ENCODE results near the gene EPB41L5. TPM values are rescaled to one million over a fixed set of nuclear protein-coding genes. Genes with fewer than 3 reads are reported as not detected.

Gene EPB41L5
- total and polyA plus RNA-seq, 2 donors (not counting 3 experiments of a cell fraction or from before 2014, with no cell fraction given), result 8.4 to 13.6 TPM

DNA sequence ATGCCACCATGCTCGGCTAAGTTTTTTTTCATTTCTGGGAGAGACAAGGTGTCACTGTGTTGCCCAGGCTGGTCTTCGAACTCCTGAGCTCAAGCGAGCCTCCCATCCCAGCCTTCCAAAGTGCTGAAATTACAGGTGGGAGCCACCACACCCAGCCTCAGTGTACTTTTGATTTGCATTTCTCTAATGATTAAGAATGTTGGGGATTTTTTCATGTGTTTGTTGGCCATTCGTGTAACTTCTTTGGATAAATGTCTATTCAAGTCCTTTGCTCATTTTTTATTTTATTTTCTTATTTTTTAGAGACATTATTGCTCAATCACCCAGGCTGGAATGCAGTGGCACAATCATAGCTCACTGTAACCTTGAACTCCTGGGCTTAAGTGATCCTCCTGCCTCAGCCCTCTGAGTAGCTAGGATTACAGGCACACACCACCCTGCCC lies 137.2 kb downstream of the EPB41L5 start:
- Histone ChIP-seq H3K36me3 (ENCODE audit: control insufficient read depth in 2 of 2, extremely low read depth in 1 of 2, insufficient read depth in 2 of 2, low read length in 2 of 2) (peaks cover 0 to 3% of the 10 kb centered on the region in 2 experiments), H3K4me2 (ENCODE audit: insufficient read depth, low read length) (no peak overlapping the region), H3K27ac (ENCODE audit: insufficient read depth, low read depth, low read length) (no peak overlapping the region), H3K9me1 (replicated peaks; ENCODE audit: control insufficient read depth, extremely low read depth, insufficient read depth, low read length) (no peaks in the 10 kb centered on the region), H2AFZ (ENCODE audit: low read depth, low read length) (no peak overlapping the region), H3K27me3 (ENCODE audit: control insufficient read depth in 2 of 2, insufficient read depth in 2 of 2, low read length in 2 of 2) (no peaks in the 10 kb centered on the region), H3K4me1 (ENCODE audit: control insufficient read depth, extremely low read depth, insufficient read depth, low read length) (no peaks in the 10 kb centered on the region), H3K9me3 (replicated peaks; ENCODE audit: control insufficient read depth, insufficient read depth, low read length) (no peaks in the 10 kb centered on the region), H4K20me1 (replicated peaks; ENCODE audit: control insufficient read depth, extremely low read depth, insufficient read depth, low read length) (no peaks in the 10 kb centered on the region), H3K4me3 (replicated peaks in 1 of 3; ENCODE audit: insufficient read depth in 1 of 3, low read depth in 1 of 3, low read length in 3 of 3) (no peak overlapping the region), H3K79me2 (ENCODE audit: control insufficient read depth, insufficient read depth, low read length) (no peaks in the 10 kb centered on the region), H3K9ac (replicated peaks; ENCODE audit: extremely low read depth, insufficient read depth, low read length) (no peak overlapping the region)
- ChIA-PET POLR2A (no interaction called here), CTCF (no interaction called here)
- no TSS peak for BruUV-seq (replicated peaks)
- no peak for TF ChIP-seq MYC (IDR thresholded peaks at IDR 0.05; ENCODE audit: low read depth, low read length)
- TF ChIP-seq, protein P1, sequence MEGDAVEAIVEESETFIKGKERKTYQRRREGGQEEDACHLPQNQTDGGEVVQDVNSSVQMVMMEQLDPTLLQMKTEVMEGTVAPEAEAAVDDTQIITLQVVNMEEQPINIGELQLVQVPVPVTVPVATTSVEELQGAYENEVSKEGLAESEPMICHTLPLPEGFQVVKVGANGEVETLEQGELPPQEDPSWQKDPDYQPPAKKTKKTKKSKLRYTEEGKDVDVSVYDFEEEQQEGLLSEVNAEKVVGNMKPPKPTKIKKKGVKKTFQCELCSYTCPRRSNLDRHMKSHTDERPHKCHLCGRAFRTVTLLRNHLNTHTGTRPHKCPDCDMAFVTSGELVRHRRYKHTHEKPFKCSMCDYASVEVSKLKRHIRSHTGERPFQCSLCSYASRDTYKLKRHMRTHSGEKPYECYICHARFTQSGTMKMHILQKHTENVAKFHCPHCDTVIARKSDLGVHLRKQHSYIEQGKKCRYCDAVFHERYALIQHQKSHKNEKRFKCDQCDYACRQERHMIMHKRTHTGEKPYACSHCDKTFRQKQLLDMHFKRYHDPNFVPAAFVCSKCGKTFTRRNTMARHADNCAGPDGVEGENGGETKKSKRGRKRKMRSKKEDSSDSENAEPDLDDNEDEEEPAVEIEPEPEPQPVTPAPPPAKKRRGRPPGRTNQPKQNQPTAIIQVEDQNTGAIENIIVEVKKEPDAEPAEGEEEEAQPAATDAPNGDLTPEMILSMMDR (IDR thresholded peaks at IDR 0.05; ENCODE audit: extremely low read depth in 1 of 2, insufficient read depth in 1 of 2, low read depth in 1 of 2, low read length in 2 of 2), result no peak
- TF ChIP-seq, protein P2, sequence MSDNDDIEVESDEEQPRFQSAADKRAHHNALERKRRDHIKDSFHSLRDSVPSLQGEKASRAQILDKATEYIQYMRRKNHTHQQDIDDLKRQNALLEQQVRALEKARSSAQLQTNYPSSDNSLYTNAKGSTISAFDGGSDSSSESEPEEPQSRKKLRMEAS (IDR thresholded peaks at IDR 0.05; ENCODE audit: insufficient read depth, insufficient read length), result no peak
- no peak for TF ChIP-seq FOS (IDR thresholded peaks at IDR 0.05; ENCODE audit: borderline replicate concordance, insufficient read depth, low read length)
- TF ChIP-seq POLR2AphosphoS5 (IDR thresholded peaks at IDR 0.05; ENCODE audit: insufficient read depth, low read depth, low read length), result no peak
- FAIRE-seq (no peak), DNase-seq (ENCODE audit: low read depth, low spot score) (no peak)
- intact Hi-C loops (cut with micrococcal nuclease) (no loop called here), dilution Hi-C loops (cut with MboI; ENCODE audit: extremely low pct_ligation_motif_present, low sequenced_read_pairs) (no loop called here)

DNA sequence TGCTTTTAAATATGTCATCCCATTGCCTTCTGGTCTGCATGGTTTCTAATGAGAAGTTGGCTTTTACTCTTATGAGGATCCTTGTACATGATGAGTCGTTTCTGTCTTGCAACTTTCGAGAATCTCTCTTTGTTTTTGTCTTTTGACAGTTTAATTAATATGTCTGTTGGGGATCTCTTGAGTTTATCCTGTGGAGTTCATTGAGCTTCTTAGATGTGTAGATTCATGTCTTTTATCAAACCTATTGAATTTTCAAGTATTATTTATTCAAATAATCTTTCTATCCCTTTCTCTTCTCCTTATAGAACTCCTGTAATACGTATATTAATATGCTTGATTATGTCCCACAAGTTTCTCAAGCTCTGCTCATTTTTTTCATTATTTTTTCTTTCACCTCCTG lies 142.4 kb downstream of the EPB41L5 start:
- ChIA-PET POLR2A (no interaction called here), CTCF (no interaction called here)
- H4K20me1 ChIP-seq (replicated peaks; ENCODE audit: control insufficient read depth, extremely low read depth, insufficient read depth, low read length), result no peaks in the 10 kb centered on the region
- H3K27me3 ChIP-seq (ENCODE audit: control insufficient read depth in 2 of 2, insufficient read depth in 2 of 2, low read length in 2 of 2), result no peaks in the 10 kb centered on the region
- no peak overlapping the region for H3K4me3 ChIP-seq (replicated peaks in 1 of 3; ENCODE audit: insufficient read depth in 1 of 3, low read depth in 1 of 3, low read length in 3 of 3)
- no peak overlapping the region for H3K4me2 ChIP-seq (ENCODE audit: insufficient read depth, low read length)
- no peaks in the 10 kb centered on the region for H3K9me1 ChIP-seq (replicated peaks; ENCODE audit: control insufficient read depth, extremely low read depth, insufficient read depth, low read length)
- no peaks in the 10 kb centered on the region for H3K4me1 ChIP-seq (ENCODE audit: control insufficient read depth, extremely low read depth, insufficient read depth, low read length)
- intact Hi-C loops (cut with micrococcal nuclease) (no loop called here), dilution Hi-C loops (cut with MboI; ENCODE audit: extremely low pct_ligation_motif_present, low sequenced_read_pairs) (no loop called here)
- DNase-seq (ENCODE audit: low read depth, low spot score), result no peak
- no peaks in the 10 kb centered on the region for H3K79me2 ChIP-seq (ENCODE audit: control insufficient read depth, insufficient read depth, low read length)
- TF ChIP-seq MYC (IDR thresholded peaks at IDR 0.05; ENCODE audit: low read depth, low read length) (no peak), POLR2A (IDR thresholded peaks at IDR 0.05; ENCODE audit: low read depth, low read length) (no peak), EZH2 (IDR thresholded peaks at IDR 0.05; ENCODE audit: borderline replicate concordance, low read depth, low read length, severe bottlenecking) (no peak), POLR2AphosphoS5 (IDR thresholded peaks at IDR 0.05; ENCODE audit: insufficient read depth, low read depth, low read length) (no peak), FOS (IDR thresholded peaks at IDR 0.05; ENCODE audit: borderline replicate concordance, insufficient read depth, low read length) (no peak), JUN (IDR thresholded peaks at IDR 0.05; ENCODE audit: borderline replicate concordance, insufficient read depth, insufficient read length, low read depth) (no peak), GATA2 (IDR thresholded peaks at IDR 0.05; ENCODE audit: insufficient read depth, insufficient read length, low read depth, low read length) (no peak)
- TF ChIP-seq, protein P2 (IDR thresholded peaks at IDR 0.05; ENCODE audit: insufficient read depth, insufficient read length), result no peak
- TF ChIP-seq, protein P1 (IDR thresholded peaks at IDR 0.05; ENCODE audit: extremely low read depth in 1 of 2, insufficient read depth in 1 of 2, low read depth in 1 of 2, low read length in 2 of 2), result no peak
- no TSS peak for BruUV-seq (replicated peaks)
- H3K36me3 ChIP-seq (ENCODE audit: control insufficient read depth in 2 of 2, extremely low read depth in 1 of 2, insufficient read depth in 2 of 2, low read length in 2 of 2), result peaks cover 0 to 3% of the 10 kb centered on the region in 2 experiments
- H3K9me3 ChIP-seq (replicated peaks; ENCODE audit: control insufficient read depth, insufficient read depth, low read length), result no peaks in the 10 kb centered on the region
- FAIRE-seq, result no peak
- H3K27ac ChIP-seq (ENCODE audit: insufficient read depth, low read depth, low read length), result no peak overlapping the region
- no peak overlapping the region for H3K9ac ChIP-seq (replicated peaks; ENCODE audit: extremely low read depth, insufficient read depth, low read length)
- no peak overlapping the region for H2AFZ ChIP-seq (ENCODE audit: low read depth, low read length)
